Bronchial epithelial cell (primary cell): Measurements from ENCODE around the gene TFF1. TPM values are rescaled to one million over a fixed set of nuclear protein-coding genes. Genes with fewer than 3 reads are reported as not detected.

ENCODE experiments used
- DNase-seq: peaks from one replicate; pipeline ENCODE4 v3.0.0-alpha.2; 2010; ENCODE audit warnings: low read depth
- FAIRE-seq: peaks from 2 replicates; lab custom pipeline; 2011; peaks lifted over from hg19 to GRCh38; lab: Jason Lieb, UNC
- H3K27me3 ChIP-seq: 2 replicates; pipeline ENCODE4 v1.5.1; 2011; ENCODE audit warnings: low read length; ENCODE audit not compliant: control insufficient read depth, insufficient read depth
- H3K36me3 ChIP-seq: 2 replicates; pipeline ENCODE4 v1.5.1; 2011; ENCODE audit warnings: low read length; ENCODE audit not compliant: control insufficient read depth, insufficient read depth
- H3K4me3 ChIP-seq: 2 replicates; pipeline ENCODE4 v1.5.1; 2011; ENCODE audit warnings: mild to moderate bottlenecking, low read depth, low read length, control low read depth
- total RNA-seq: library from RNA; depleted of rRNA; stranded (reverse); fragments of >200 nt; gene quantifications from 2 replicates; pipeline ENCODE4 v1.2.1, GENCODE V29; 2014
- TF ChIP-seq, protein P1 (sequence below): IDR thresholded peaks from 2 replicates; pipeline ENCODE4 v1.5.1; 2011; ENCODE audit warnings: mild to moderate bottlenecking, moderate library complexity, low read length, control low read depth, inconsistent platforms; ENCODE audit not compliant: insufficient read depth, severe bottlenecking

The TFF1 gene
- total RNA-seq, 1 donor from 2014 or later: not detected

DNA sequence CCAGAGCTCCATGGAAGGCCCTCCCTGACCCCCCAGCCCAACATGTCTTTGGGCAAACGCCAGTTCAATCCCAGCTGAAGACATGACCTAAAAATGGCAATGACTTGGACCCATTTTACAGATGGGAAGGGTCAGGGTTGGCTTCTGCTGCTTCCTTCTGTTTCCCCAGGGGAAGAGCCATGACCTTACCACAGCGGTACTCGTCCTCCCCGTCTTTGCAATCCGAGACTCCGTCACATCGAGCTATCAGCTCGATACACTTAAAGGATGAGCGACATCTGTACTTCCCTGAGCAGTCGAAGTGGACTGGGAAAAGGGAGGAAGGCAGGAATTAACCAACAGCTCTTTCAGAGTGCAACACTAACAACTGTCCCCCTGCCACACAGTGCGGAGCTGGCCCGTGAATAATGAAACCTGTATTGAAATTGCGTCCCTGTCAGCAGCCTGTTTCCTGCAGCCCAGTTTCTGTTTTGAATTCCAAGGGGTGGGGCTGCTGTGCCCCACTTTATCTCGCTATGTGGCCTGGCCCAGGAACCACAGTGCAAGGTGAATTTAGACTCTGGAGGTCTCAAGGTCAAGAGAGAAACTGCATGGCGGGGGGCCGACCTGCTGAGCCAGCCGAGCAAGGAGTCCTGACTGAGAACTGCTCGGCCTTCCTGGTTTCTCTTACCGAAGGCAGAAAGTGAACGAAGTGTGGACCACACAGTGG, 22.6 kb upstream of the TFF1 start:
- Histone ChIP-seq H3K4me3 (no peak overlapping the region), H3K36me3 (no peaks in the 10 kb centered on the region), H3K27me3 (peaks cover 1% of the 10 kb centered on the region)
- TF ChIP-seq, protein P1, sequence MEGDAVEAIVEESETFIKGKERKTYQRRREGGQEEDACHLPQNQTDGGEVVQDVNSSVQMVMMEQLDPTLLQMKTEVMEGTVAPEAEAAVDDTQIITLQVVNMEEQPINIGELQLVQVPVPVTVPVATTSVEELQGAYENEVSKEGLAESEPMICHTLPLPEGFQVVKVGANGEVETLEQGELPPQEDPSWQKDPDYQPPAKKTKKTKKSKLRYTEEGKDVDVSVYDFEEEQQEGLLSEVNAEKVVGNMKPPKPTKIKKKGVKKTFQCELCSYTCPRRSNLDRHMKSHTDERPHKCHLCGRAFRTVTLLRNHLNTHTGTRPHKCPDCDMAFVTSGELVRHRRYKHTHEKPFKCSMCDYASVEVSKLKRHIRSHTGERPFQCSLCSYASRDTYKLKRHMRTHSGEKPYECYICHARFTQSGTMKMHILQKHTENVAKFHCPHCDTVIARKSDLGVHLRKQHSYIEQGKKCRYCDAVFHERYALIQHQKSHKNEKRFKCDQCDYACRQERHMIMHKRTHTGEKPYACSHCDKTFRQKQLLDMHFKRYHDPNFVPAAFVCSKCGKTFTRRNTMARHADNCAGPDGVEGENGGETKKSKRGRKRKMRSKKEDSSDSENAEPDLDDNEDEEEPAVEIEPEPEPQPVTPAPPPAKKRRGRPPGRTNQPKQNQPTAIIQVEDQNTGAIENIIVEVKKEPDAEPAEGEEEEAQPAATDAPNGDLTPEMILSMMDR: no peak
- DNase-seq (no peak), FAIRE-seq (no peak)

DNA sequence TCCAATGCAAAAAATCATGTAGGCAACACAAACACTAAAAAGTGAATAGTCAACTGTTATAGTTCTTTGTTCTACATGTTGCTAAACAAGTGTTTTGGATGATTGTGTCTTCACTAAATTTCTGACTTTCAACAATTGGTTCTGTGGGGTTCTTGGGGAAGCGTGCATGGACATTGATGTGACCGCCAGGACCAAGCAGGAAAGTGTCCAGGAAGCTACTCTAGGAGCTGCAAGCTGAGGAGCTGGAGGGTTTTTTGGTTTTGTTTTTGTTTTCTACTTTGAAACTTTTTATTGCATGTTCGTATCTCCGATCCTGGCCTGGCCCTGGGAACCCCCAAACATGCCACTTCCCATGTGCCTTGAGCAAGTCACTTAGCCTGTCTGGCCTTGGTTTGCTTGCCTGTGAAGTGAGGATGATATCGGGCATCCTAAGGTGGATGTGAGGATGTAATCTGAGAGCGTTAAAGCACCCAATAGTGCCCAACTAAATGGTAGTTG, 21.6 kb upstream of the TFF1 start:
- Histone ChIP-seq H3K36me3 (no peaks in the 10 kb centered on the region), H3K4me3 (no peak overlapping the region), H3K27me3 (peaks cover 1% of the 10 kb centered on the region)
- DNase-seq (no peak), FAIRE-seq (no peak)
- TF ChIP-seq, protein P1: no peak

DNA sequence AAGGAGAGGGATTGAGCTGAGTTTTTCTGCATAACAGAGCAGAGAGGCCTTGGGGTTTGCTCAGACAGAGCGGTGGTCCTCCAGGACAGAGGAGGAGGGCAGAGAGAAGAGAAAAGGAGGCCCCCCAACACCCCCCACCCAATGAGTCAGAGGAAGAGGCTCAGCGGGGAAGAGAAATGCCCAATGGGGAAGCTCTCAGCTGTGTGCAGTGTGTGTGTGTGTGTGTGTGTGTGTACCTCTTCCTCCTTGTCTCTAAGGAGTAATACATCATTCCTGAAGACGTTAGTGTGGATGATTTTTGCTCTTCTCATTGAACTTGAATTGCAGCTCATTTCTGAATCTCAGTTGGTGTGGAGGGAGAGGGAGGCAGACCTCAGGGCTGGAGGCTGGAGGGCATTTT, 20.8 kb upstream of the TFF1 start:
- FAIRE-seq: no peak
- TF ChIP-seq, protein P1: no peak

DNA sequence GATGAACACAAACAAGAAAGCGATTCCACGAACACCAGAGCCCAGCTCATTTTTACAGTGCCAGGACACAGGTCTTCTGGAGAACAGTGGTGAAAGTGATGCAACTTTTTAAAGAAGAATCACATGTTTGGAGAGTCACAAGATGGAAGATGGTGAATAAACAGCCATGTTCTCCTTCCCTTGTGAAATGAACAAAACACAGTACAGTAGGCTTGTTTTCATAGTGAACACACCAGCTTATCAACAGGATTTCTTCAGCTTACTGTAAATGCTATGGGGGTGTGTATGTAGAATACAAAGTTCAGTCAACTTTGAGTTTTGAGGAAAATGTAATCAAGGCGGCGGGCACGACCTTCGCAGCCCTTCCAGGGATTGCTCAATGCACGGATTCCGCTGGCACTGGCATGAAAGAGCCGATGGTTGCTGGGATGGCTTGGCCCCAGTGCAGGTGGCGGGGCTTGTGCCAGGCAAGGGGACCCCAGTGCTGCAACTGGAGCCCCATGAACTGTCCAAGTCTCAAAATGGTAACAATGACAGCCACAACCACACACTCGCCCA, 19.8 kb upstream of the TFF1 start:
- TF ChIP-seq, protein P1: no peak
- Histone ChIP-seq H3K4me3 (no peak overlapping the region), H3K27me3 (no peaks in the 10 kb centered on the region), H3K36me3 (no peaks in the 10 kb centered on the region)
- DNase-seq (no peak), FAIRE-seq (no peak)

More for the DNA sequence above, 20.8 kb upstream of the TFF1 start:
- no peak for DNase-seq
- Histone ChIP-seq H3K4me3 (no peak overlapping the region), H3K36me3 (no peaks in the 10 kb centered on the region), H3K27me3 (peaks cover 1% of the 10 kb centered on the region)

DNA sequence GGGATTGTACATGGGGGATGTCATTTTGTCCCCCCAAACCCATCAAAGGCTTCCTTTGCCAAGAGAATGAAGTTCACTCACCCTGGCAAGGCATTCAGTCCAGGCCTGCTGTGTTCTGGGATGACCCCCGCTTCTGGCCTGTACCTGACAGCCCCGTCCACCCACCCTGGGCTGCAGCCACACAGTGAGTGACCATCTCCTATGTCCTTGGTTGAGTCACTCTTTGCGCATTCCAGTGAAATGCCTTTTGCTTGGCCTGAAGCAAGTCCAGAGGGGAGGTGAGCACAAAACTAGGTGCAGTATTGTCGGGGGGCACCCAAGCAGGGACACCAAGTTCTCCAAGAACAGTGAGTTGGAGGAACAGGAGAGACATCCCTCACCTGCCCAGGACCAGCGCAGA, 19.3 kb upstream of the TFF1 start:
- Histone ChIP-seq H3K36me3 (no peaks in the 10 kb centered on the region), H3K4me3 (no peak overlapping the region), H3K27me3 (no peaks in the 10 kb centered on the region)
- DNase-seq: no peak
- no peak for FAIRE-seq
- TF ChIP-seq, protein P1: no peak
